Skeletal muscle tissue (tissue), 4 donors: ENCODE data around the gene RYR3. TPM values are rescaled to one million over a fixed set of nuclear protein-coding genes. Genes with fewer than 3 reads are reported as not detected.

Source experiments
- H3K27ac ChIP-seq: one replicate; pipeline ENCODE4 v1.7.0; 2013; ENCODE audit warnings: mild to moderate bottlenecking, low read depth, low read length, inconsistent platforms
- H3K27me3 ChIP-seq, 3 donors: one replicate each; pipeline ENCODE4 v1.7.0; 2013; ENCODE audit warnings: low read length in 3 of 3; ENCODE audit not compliant: control insufficient read depth in 3 of 3, insufficient read depth in 3 of 3
- H3K36me3 ChIP-seq, 3 donors: one replicate each; pipeline ENCODE4 v1.7.0; 2013; ENCODE audit warnings: low read length in 3 of 3; ENCODE audit not compliant: control insufficient read depth in 3 of 3, insufficient read depth in 3 of 3
- H3K4me1 ChIP-seq, 3 donors: one replicate each; pipeline ENCODE4 v1.7.0; 2013; ENCODE audit warnings: low read length in 3 of 3, mild to moderate bottlenecking in 3 of 3; ENCODE audit not compliant: control insufficient read depth in 3 of 3, insufficient read depth in 3 of 3
- H3K4me3 ChIP-seq, 3 donors: one replicate each; pipeline ENCODE4 v1.7.0; 2013; ENCODE audit warnings: low read length in 3 of 3
- H3K9ac ChIP-seq, 3 donors: one replicate each; pipeline ENCODE4 v1.7.0; 2013; ENCODE audit warnings: low read length in 3 of 3, mild to moderate bottlenecking in 3 of 3, moderate library complexity in 2 of 3, low read depth in 1 of 3
- H3K9me3 ChIP-seq, 3 donors: one replicate each; pipeline ENCODE4 v1.7.0; 2013; ENCODE audit warnings: low read length in 3 of 3; ENCODE audit not compliant: control insufficient read depth in 3 of 3
- total RNA-seq: library from RNA; depleted of rRNA; stranded (reverse); fragments of >200 nt; gene quantifications from one replicate; pipeline ENCODE4 v1.2.3, GENCODE V29; 2014
- donor health status: Osteomylitis.

Gene RYR3
- total RNA-seq, 1 donor from 2014 or later: 50.6 TPM

DNA sequence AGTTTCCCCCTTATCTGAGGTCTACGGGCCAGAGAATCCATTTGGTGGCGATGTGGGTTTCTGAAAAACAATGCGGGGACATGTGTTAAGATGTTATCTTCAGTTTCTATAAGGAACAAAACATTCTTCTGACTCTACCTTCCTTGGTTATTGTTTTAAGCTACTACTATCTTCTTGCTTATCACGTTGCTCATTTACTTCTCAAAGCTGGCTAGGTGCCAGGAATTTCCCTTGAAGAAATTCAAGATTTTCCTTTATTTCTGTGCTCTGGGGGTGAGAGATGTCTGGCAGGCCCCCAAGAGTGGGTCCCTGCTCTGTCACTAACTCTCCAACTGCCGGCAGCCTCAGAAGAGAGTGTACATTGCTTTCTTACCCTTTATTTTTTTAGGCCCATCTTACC, 119.8 kb downstream of the RYR3 start:
- no peak overlapping the region for H3K9ac ChIP-seq
- H3K36me3 ChIP-seq: no peaks in the 10 kb centered on the region
- no peak overlapping the region for H3K27ac ChIP-seq
- no peaks in the 10 kb centered on the region for H3K4me1 ChIP-seq
- H3K9me3 ChIP-seq: no peaks in the 10 kb centered on the region
- no peak overlapping the region for H3K4me3 ChIP-seq
- H3K27me3 ChIP-seq: no peaks in the 10 kb centered on the region

DNA sequence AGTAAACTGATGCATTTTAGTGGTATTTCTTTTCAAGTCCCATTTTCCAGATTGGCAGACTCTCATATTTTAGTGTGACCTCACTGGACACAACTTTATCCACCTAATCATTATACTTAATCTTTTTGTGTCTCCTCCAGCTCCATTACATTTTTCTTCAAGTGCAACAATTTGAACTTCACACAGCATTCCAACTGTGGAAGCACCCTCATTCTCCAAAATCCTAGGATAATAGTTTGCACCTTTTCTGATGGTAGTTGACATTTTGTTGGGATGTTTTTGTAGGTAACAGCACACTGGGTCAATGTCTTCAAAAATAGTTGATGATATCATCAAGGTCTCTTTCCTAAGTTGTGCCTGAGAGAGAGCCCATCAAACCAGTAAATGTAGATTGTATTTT, 123.1 kb downstream of the RYR3 start:
- Histone ChIP-seq H3K4me3 (no peak overlapping the region), H3K27me3 (no peaks in the 10 kb centered on the region), H3K27ac (no peak overlapping the region), H3K9ac (no peak overlapping the region), H3K36me3 (no peaks in the 10 kb centered on the region), H3K4me1 (no peaks in the 10 kb centered on the region), H3K9me3 (no peaks in the 10 kb centered on the region)

DNA sequence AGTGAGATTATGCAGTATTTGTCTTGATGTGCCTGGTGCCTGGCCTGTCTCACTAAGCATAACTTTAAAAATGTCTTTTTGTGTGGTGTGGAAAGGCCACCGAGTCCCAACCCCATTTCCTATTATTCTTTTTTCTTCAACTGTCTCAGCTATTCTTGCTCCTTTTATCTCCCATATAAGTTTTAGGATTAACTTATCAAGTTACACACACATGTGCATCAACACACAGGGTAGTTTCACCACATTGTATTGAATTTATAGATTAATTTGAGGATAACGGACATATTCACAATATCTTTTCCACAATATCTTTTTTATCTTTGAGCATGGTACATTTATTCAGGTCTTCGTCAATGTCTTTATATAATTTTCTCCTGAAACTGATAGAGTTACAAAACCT, 127.6 kb downstream of the RYR3 start:
- Histone ChIP-seq H3K4me1 (no peaks in the 10 kb centered on the region), H3K4me3 (no peak overlapping the region), H3K27me3 (no peaks in the 10 kb centered on the region), H3K9me3 (no peaks in the 10 kb centered on the region), H3K36me3 (no peaks in the 10 kb centered on the region), H3K27ac (no peak overlapping the region), H3K9ac (no peak overlapping the region)

- no peak overlapping the region for H3K4me3 ChIP-seq
- H3K9ac ChIP-seq: no peak overlapping the region
- no peaks in the 10 kb centered on the region for H3K4me1 ChIP-seq
These were observed 130.1 kb downstream of the RYR3 start for GRCh38 chr15:33440900-33441299.

GRCh38 chr15:33442449-33442848, 131.7 kb downstream of the RYR3 start:
- Histone ChIP-seq H3K9me3 (no peaks in the 10 kb centered on the region), H3K36me3 (no peaks in the 10 kb centered on the region), H3K9ac (no peak overlapping the region), H3K27ac (no peak overlapping the region), H3K4me3 (no peak overlapping the region), H3K4me1 (no peaks in the 10 kb centered on the region), H3K27me3 (no peaks in the 10 kb centered on the region)

More at GRCh38 chr15:33440900-33441299, 130.1 kb downstream of the RYR3 start:
- H3K9me3 ChIP-seq: no peaks in the 10 kb centered on the region
- no peaks in the 10 kb centered on the region for H3K27me3 ChIP-seq
- no peak overlapping the region for H3K27ac ChIP-seq
- no peaks in the 10 kb centered on the region for H3K36me3 ChIP-seq

DNA sequence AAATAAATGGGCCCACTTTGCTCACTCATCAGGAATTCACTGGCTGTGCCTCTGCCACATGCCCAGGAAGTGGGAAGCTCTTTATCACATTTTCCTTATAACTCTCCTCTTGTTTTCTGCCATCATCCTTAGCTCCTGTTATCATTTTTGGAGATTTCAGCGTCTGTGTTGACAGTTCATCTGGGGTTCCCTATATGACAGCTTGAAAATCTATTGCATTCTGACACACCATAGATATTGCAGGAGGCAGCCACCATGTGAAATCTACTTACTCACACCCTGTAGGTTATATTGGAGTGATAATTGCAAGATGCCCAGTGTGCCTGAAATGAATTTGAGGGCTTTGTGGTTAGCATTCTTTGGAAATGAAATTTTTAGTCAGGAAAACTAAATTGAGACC, 132.9 kb downstream of the RYR3 start:
- Histone ChIP-seq H3K4me1 (peaks cover 0 to 4% (median 1%) of the 10 kb centered on the region in 3 donors), H3K4me3 (no peak overlapping the region), H3K27ac (no peak overlapping the region), H3K27me3 (no peaks in the 10 kb centered on the region), H3K36me3 (no peaks in the 10 kb centered on the region), H3K9me3 (no peaks in the 10 kb centered on the region), H3K9ac (no peak overlapping the region)

DNA sequence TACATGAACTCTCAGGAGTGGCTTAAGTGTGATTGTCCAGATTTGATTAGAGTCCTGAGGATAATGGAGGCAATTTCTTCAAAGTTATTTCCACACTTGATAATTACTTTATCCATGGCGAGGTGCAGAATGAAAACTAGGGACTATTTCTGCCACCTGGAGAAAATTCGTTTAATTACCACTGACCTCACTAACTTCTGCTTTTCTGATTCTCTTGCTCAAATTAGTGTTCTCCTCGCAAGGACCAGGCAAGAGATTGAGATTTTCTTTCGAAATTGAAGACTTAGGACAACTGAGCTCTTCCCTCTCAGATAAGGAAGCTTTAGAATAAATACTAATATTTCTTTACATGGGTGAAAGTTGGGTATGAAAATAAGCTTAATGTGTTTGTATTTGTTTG, 135.2 kb downstream of the RYR3 start:
- Histone ChIP-seq H3K9me3 (no peaks in the 10 kb centered on the region), H3K27ac (no peak overlapping the region), H3K9ac (no peak overlapping the region), H3K4me3 (no peak overlapping the region), H3K36me3 (no peaks in the 10 kb centered on the region), H3K27me3 (no peaks in the 10 kb centered on the region), H3K4me1 (peaks cover 0 to 7% (median 5%) of the 10 kb centered on the region in 3 donors)

- Histone ChIP-seq H3K36me3 (no peaks in the 10 kb centered on the region), H3K9me3 (no peaks in the 10 kb centered on the region), H3K27me3 (no peaks in the 10 kb centered on the region), H3K4me3 (no peak overlapping the region), H3K27ac (no peak overlapping the region), H3K9ac (no peak overlapping the region), H3K4me1 (peaks cover 0 to 9% (median 7%) of the 10 kb centered on the region in 3 donors)
These were observed 137.4 kb downstream of the RYR3 start for GRCh38 chr15:33448151-33448550.

DNA sequence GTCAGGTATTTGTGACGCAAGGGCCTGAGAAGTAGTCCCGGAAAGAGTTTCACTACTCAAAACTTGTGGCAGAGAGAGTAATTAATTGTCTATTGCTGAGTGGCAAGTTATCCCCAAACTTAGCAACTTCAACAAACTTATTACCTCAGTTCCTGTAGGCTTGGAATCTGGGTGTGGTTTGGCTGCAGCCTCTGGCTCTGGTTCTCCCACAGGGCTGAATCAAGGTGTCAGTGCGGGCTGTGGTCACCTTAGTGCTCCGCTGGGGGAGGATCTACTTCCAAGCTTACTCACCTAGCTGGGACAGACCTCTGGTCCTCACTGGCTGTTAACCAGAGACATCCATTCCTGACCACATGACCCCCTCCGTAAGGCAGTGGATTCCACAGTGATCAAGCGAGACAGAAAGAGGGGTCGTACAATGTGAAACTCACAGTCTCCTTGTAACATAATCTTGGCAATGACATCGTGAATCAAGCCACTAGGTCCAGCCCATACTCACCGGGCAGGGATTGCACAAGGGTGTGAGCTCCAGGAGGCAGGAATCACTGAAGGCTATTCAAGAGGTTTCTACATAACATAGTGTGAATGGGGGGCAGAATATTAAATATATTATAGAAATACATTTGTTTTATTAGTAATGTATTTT, 138.3 kb downstream of the RYR3 start:
- no peaks in the 10 kb centered on the region for H3K36me3 ChIP-seq
- no peaks in the 10 kb centered on the region for H3K27me3 ChIP-seq
- H3K9ac ChIP-seq: no peak overlapping the region
- H3K27ac ChIP-seq: no peak overlapping the region
- peaks cover 0 to 10% (median 7%) of the 10 kb centered on the region in 3 donors for H3K4me1 ChIP-seq
- H3K9me3 ChIP-seq: no peaks in the 10 kb centered on the region
- no peak overlapping the region for H3K4me3 ChIP-seq

- no peaks in the 10 kb centered on the region for H3K9me3 ChIP-seq
- H3K4me1 ChIP-seq: peaks cover 0 to 10% (median 7%) of the 10 kb centered on the region in 3 donors
- H3K27me3 ChIP-seq: no peaks in the 10 kb centered on the region
- H3K27ac ChIP-seq: no peak overlapping the region
- H3K4me3 ChIP-seq: no peak overlapping the region
- H3K36me3 ChIP-seq: no peaks in the 10 kb centered on the region
- H3K9ac ChIP-seq: no peak overlapping the region
These were observed 139.0 kb downstream of the RYR3 start for GRCh38 chr15:33449810-33450209.
